ENCODE measurements around the gene SLC26A5.

SLC26A5 gene

GRCh38 chr7:103348452-103348851 lies 97.6 kb downstream of the SLC26A5 start:
- Histone ChIP-seq H3K36me3 (ENCODE audit: control insufficient read depth in 1 of 2, insufficient read depth in 2 of 2, low read length in 2 of 2) (peaks cover 0 to 15% of the 10 kb centered on the region in 2 donors), H3K27ac (ENCODE audit: low read depth, low read length) (no peak overlapping the region), H3K9ac (ENCODE audit: low read depth in 1 of 2, low read length in 2 of 2) (peak overlapping the region; percentile 26 to 94), H3K9me3 (ENCODE audit: control insufficient read depth in 1 of 2, low read length in 2 of 2) (no peaks in the 10 kb centered on the region), H3K4me1 (ENCODE audit: control insufficient read depth in 1 of 2, insufficient read depth in 2 of 2, low read length in 2 of 2) (peaks cover 24 to 27% of the 10 kb centered on the region in 2 donors), H3K27me3 (ENCODE audit: control insufficient read depth in 1 of 2, insufficient read depth in 2 of 2, low read length in 2 of 2) (no peaks in the 10 kb centered on the region), H3K4me3 (ENCODE audit: low read depth in 1 of 2, low read length in 2 of 2) (peak overlapping the region; percentile 99)

- Histone ChIP-seq H3K4me1 (ENCODE audit: control insufficient read depth in 1 of 2, insufficient read depth in 2 of 2, low read length in 2 of 2) (peaks cover 27 to 30% of the 10 kb centered on the region in 2 donors), H3K9ac (ENCODE audit: low read depth in 1 of 2, low read length in 2 of 2) (peak within 1 kb of the TSS; percentile 94 to 98), H3K27me3 (ENCODE audit: control insufficient read depth in 1 of 2, insufficient read depth in 2 of 2, low read length in 2 of 2) (no peaks in the 10 kb centered on the region), H3K36me3 (ENCODE audit: control insufficient read depth in 1 of 2, insufficient read depth in 2 of 2, low read length in 2 of 2) (peaks cover 0 to 7% of the 10 kb centered on the region in 2 donors), H3K27ac (ENCODE audit: low read depth, low read length) (peak within 1 kb of the TSS; percentile 73), H3K4me3 (ENCODE audit: low read depth in 1 of 2, low read length in 2 of 2) (peak within 1 kb of the TSS; percentile 99), H3K9me3 (ENCODE audit: control insufficient read depth in 1 of 2, low read length in 2 of 2) (no peaks in the 10 kb centered on the region)
Observed at GRCh38 chr7:103347507-103348267, 98.3 kb downstream of the SLC26A5 start, which contains the start of gene PSMC2. Gene PSMC2, plus strand, starts transcription at chr7:103347643. Its CDS starts 69 bp downstream, at chr7:103347712.

- Histone ChIP-seq H3K9ac (ENCODE audit: low read depth in 1 of 2, low read length in 2 of 2) (no peak overlapping the region), H3K36me3 (ENCODE audit: control insufficient read depth in 1 of 2, insufficient read depth in 2 of 2, low read length in 2 of 2) (peaks cover 4% of the 10 kb centered on the region in 2 donors), H3K27me3 (ENCODE audit: control insufficient read depth in 1 of 2, insufficient read depth in 2 of 2, low read length in 2 of 2) (no peaks in the 10 kb centered on the region), H3K27ac (ENCODE audit: low read depth, low read length) (no peak overlapping the region), H3K9me3 (ENCODE audit: control insufficient read depth in 1 of 2, low read length in 2 of 2) (no peaks in the 10 kb centered on the region), H3K4me1 (ENCODE audit: control insufficient read depth in 1 of 2, insufficient read depth in 2 of 2, low read length in 2 of 2) (peaks cover 27 to 30% of the 10 kb centered on the region in 2 donors), H3K4me3 (ENCODE audit: low read depth in 1 of 2, low read length in 2 of 2) (no peak overlapping the region)
Observed at GRCh38 chr7:103346396-103346795, 99.6 kb downstream of the SLC26A5 start.

- H3K36me3 ChIP-seq (ENCODE audit: control insufficient read depth in 1 of 2, insufficient read depth in 2 of 2, low read length in 2 of 2), result peaks cover 14 to 16% of the 10 kb centered on the region in 2 donors
- peak within 1 kb of the TSS; percentile 72 for H3K27ac ChIP-seq (ENCODE audit: low read depth, low read length)
- peak within 1 kb of the TSS; percentile 93 to 97 for H3K9ac ChIP-seq (ENCODE audit: low read depth in 1 of 2, low read length in 2 of 2)
- H3K9me3 ChIP-seq (ENCODE audit: control insufficient read depth in 1 of 2, low read length in 2 of 2), result no peaks in the 10 kb centered on the region
- peak within 1 kb of the TSS; percentile 90 to 96 for H3K4me3 ChIP-seq (ENCODE audit: low read depth in 1 of 2, low read length in 2 of 2)
- H3K27me3 ChIP-seq (ENCODE audit: control insufficient read depth in 1 of 2, insufficient read depth in 2 of 2, low read length in 2 of 2), result no peaks in the 10 kb centered on the region
- peaks cover 35 to 40% of the 10 kb centered on the region in 2 donors for H3K4me1 ChIP-seq (ENCODE audit: control insufficient read depth in 1 of 2, insufficient read depth in 2 of 2, low read length in 2 of 2)
Observed at GRCh38 chr7:103344453-103345149, 101.4 kb downstream of the SLC26A5 start, which contains the start of gene DNAJC2. Gene DNAJC2, minus strand, starts transcription at chr7:103344767. Its CDS starts 145 bp downstream, at chr7:103344622.

- H3K4me3 ChIP-seq (ENCODE audit: low read depth in 1 of 2, low read length in 2 of 2), result peak overlapping the region; percentile 90 to 96
- H3K9me3 ChIP-seq (ENCODE audit: control insufficient read depth in 1 of 2, low read length in 2 of 2), result no peaks in the 10 kb centered on the region
- H3K27ac ChIP-seq (ENCODE audit: low read depth, low read length), result peak overlapping the region; percentile 72
- peaks cover 14 to 19% of the 10 kb centered on the region in 2 donors for H3K36me3 ChIP-seq (ENCODE audit: control insufficient read depth in 1 of 2, insufficient read depth in 2 of 2, low read length in 2 of 2)
- no peaks in the 10 kb centered on the region for H3K27me3 ChIP-seq (ENCODE audit: control insufficient read depth in 1 of 2, insufficient read depth in 2 of 2, low read length in 2 of 2)
- H3K4me1 ChIP-seq (ENCODE audit: control insufficient read depth in 1 of 2, insufficient read depth in 2 of 2, low read length in 2 of 2), result peaks cover 28 to 33% of the 10 kb centered on the region in 2 donors
- H3K9ac ChIP-seq (ENCODE audit: low read depth in 1 of 2, low read length in 2 of 2), result peak overlapping the region; percentile 93 to 97
Observed at GRCh38 chr7:103343758-103344452, 102.1 kb downstream of the SLC26A5 start.

- peaks cover 25 to 27% of the 10 kb centered on the region in 2 donors for H3K4me1 ChIP-seq (ENCODE audit: control insufficient read depth in 1 of 2, insufficient read depth in 2 of 2, low read length in 2 of 2)
- no peak overlapping the region for H3K27ac ChIP-seq (ENCODE audit: low read depth, low read length)
- H3K9ac ChIP-seq (ENCODE audit: low read depth in 1 of 2, low read length in 2 of 2), result peak overlapping the region; percentile 93 to 97
- no peaks in the 10 kb centered on the region for H3K9me3 ChIP-seq (ENCODE audit: control insufficient read depth in 1 of 2, low read length in 2 of 2)
- peak overlapping the region; percentile 90 to 96 for H3K4me3 ChIP-seq (ENCODE audit: low read depth in 1 of 2, low read length in 2 of 2)
- H3K27me3 ChIP-seq (ENCODE audit: control insufficient read depth in 1 of 2, insufficient read depth in 2 of 2, low read length in 2 of 2), result no peaks in the 10 kb centered on the region
- H3K36me3 ChIP-seq (ENCODE audit: control insufficient read depth in 1 of 2, insufficient read depth in 2 of 2, low read length in 2 of 2), result peaks cover 14 to 20% of the 10 kb centered on the region in 2 donors
Observed at GRCh38 chr7:103343332-103343731, 102.7 kb downstream of the SLC26A5 start.

GRCh38 chr7:103341466-103341865 lies 104.5 kb downstream of the SLC26A5 start:
- Histone ChIP-seq H3K9me3 (ENCODE audit: control insufficient read depth in 1 of 2, low read length in 2 of 2) (no peaks in the 10 kb centered on the region), H3K4me3 (ENCODE audit: low read depth in 1 of 2, low read length in 2 of 2) (no peak overlapping the region), H3K9ac (ENCODE audit: low read depth in 1 of 2, low read length in 2 of 2) (no peak overlapping the region), H3K27me3 (ENCODE audit: control insufficient read depth in 1 of 2, insufficient read depth in 2 of 2, low read length in 2 of 2) (no peaks in the 10 kb centered on the region), H3K27ac (ENCODE audit: low read depth, low read length) (no peak overlapping the region), H3K36me3 (ENCODE audit: control insufficient read depth in 1 of 2, insufficient read depth in 2 of 2, low read length in 2 of 2) (peaks cover 22 to 34% of the 10 kb centered on the region in 2 donors), H3K4me1 (ENCODE audit: control insufficient read depth in 1 of 2, insufficient read depth in 2 of 2, low read length in 2 of 2) (peaks cover 20 to 27% of the 10 kb centered on the region in 2 donors)

- Histone ChIP-seq H3K4me3 (ENCODE audit: low read depth in 1 of 2, low read length in 2 of 2) (no peak overlapping the region), H3K36me3 (ENCODE audit: control insufficient read depth in 1 of 2, insufficient read depth in 2 of 2, low read length in 2 of 2) (peaks cover 27 to 47% of the 10 kb centered on the region in 2 donors), H3K4me1 (ENCODE audit: control insufficient read depth in 1 of 2, insufficient read depth in 2 of 2, low read length in 2 of 2) (peaks cover 20 to 21% of the 10 kb centered on the region in 2 donors), H3K9me3 (ENCODE audit: control insufficient read depth in 1 of 2, low read length in 2 of 2) (no peaks in the 10 kb centered on the region), H3K27me3 (ENCODE audit: control insufficient read depth in 1 of 2, insufficient read depth in 2 of 2, low read length in 2 of 2) (no peaks in the 10 kb centered on the region), H3K9ac (ENCODE audit: low read depth in 1 of 2, low read length in 2 of 2) (no peak overlapping the region), H3K27ac (ENCODE audit: low read depth, low read length) (no peak overlapping the region)
Observed at GRCh38 chr7:103338864-103339263, 107.1 kb downstream of the SLC26A5 start.

- H3K36me3 ChIP-seq (ENCODE audit: control insufficient read depth in 1 of 2, insufficient read depth in 2 of 2, low read length in 2 of 2), result peaks cover 32 to 58% of the 10 kb centered on the region in 2 donors
Observed at GRCh38 chr7:103336761-103337160, 109.2 kb downstream of the SLC26A5 start.

More at GRCh38 chr7:103336761-103337160, 109.2 kb downstream of the SLC26A5 start:
- H3K9ac ChIP-seq (ENCODE audit: low read depth in 1 of 2, low read length in 2 of 2), result no peak overlapping the region
- H3K4me3 ChIP-seq (ENCODE audit: low read depth in 1 of 2, low read length in 2 of 2), result no peak overlapping the region
- peaks cover 13 to 14% of the 10 kb centered on the region in 2 donors for H3K4me1 ChIP-seq (ENCODE audit: control insufficient read depth in 1 of 2, insufficient read depth in 2 of 2, low read length in 2 of 2)
- H3K27me3 ChIP-seq (ENCODE audit: control insufficient read depth in 1 of 2, insufficient read depth in 2 of 2, low read length in 2 of 2), result no peaks in the 10 kb centered on the region
- H3K27ac ChIP-seq (ENCODE audit: low read depth, low read length), result no peak overlapping the region
- H3K9me3 ChIP-seq (ENCODE audit: control insufficient read depth in 1 of 2, low read length in 2 of 2), result no peaks in the 10 kb centered on the region
